WTC11 (cell line): ENCODE data around the gene KDELR3.

Experiments used
- AFF4 ChIP-seq: sonication (generic); formaldehyde crosslinking; IDR thresholded peaks from 2 replicates; pipeline ENCODE4 v1.8.1; 2023; ENCODE audit warnings: mild to moderate bottlenecking, missing genetic modification reagents, borderline replicate concordance
- CTCF ChIP-seq: fragments of 200-600 bp; IDR thresholded peaks from 2 replicates; pipeline ENCODE4 v1.8.0; 2022; ENCODE audit warnings: antibody characterized with exemption
- ELF4 ChIP-seq: sonication (generic); formaldehyde crosslinking; IDR thresholded peaks from 2 replicates; pipeline ENCODE4 v1.8.1; 2022; ENCODE audit warnings: low read depth, mild to moderate bottlenecking, moderate library complexity, missing genetic modification reagents
- ZNF263 ChIP-seq: sonication (generic); formaldehyde crosslinking; IDR thresholded peaks from 2 replicates; pipeline ENCODE4 v1.8.1; 2022; ENCODE audit warnings: low read depth, mild to moderate bottlenecking, moderate library complexity, missing genetic modification reagents

- TF ChIP-seq ELF4 (CRISPR knock-in tag), result no peak
- TF ChIP-seq AFF4, result no peak
- TF ChIP-seq CTCF, result no peak
- no peak for TF ChIP-seq ZNF263 (CRISPR knock-in tag)
These were observed 13.4 kb upstream of the KDELR3 start for GRCh38 chr22:38454353-38455075.
